H1 (cell line): ENCODE data around the gene GDF9. TPM values are rescaled to one million over a fixed set of nuclear protein-coding genes. Genes with fewer than 3 reads are reported as not detected.

Experiments
- ASH2L ChIP-seq: fragments of 200-600, 300-600 bp; sonication (generic); IDR thresholded peaks from one replicate; pipeline ENCODE4 v1.7.1; 2017; ENCODE audit warnings: low read length
- BACH1 ChIP-seq: IDR thresholded peaks from 2 replicates; pipeline ENCODE4 v1.6.1; 2012; ENCODE audit warnings: low read length, improper control_type of control experiment
- CBX8 ChIP-seq: fragments of 300-800, 300-1000 bp; sonication (generic); IDR thresholded peaks from 2 replicates; pipeline ENCODE4 v1.7.1; 2016; ENCODE audit warnings: low read depth, low read length, borderline replicate concordance
- YY1 ChIP-seq: IDR thresholded peaks from 2 replicates; pipeline ENCODE4 v1.6.1; 2011; ENCODE audit warnings: low read depth, mild to moderate bottlenecking, low read length
- polyA plus RNA-seq, 7 experiments: library from polyadenylated mRNA; depleted of rRNA in 3 of 7; stranded (reverse) in 5 of 7; unstranded in 2 of 7; fragments of >200 nt in 5 of 7; fragments of 200-250 nt in 2 of 7; gene quantifications; 1 replicate in 5 of 7; 2 replicates in 1 of 7; 4 replicates in 1 of 7; pipeline versions ENCODE4 v1.2.1 to v1.2.3, GENCODE V29; 2011 to 2013; ENCODE audit warnings: missing spikeins in 2 of 7, mixed read lengths in 2 of 7
- total RNA-seq: library from RNA; stranded (reverse); fragmentation: NEBNext Ultra II Directional; extraction: Animal tissue kit (Norgen Biotek cat#: 25700); gene quantifications from 2 replicates; pipeline ENCODE4 v1.2.1, GENCODE V29; 2021
- TF ChIP-seq, protein P1 (sequence below): fragments of 300-600 bp; sonication (generic); IDR thresholded peaks from 2 replicates; pipeline ENCODE4 v1.7.1; 2012; ENCODE audit warnings: low read length, moderate library complexity, mild to moderate bottlenecking, inconsistent platforms; ENCODE audit not compliant: insufficient replicate concordance

Gene GDF9
- total and polyA plus RNA-seq, 2 of the 8 experiments (the other 6 are each of a cell fraction or from before 2014, with no cell fraction given), result 0.14 TPM; not detected in 1

DNA sequence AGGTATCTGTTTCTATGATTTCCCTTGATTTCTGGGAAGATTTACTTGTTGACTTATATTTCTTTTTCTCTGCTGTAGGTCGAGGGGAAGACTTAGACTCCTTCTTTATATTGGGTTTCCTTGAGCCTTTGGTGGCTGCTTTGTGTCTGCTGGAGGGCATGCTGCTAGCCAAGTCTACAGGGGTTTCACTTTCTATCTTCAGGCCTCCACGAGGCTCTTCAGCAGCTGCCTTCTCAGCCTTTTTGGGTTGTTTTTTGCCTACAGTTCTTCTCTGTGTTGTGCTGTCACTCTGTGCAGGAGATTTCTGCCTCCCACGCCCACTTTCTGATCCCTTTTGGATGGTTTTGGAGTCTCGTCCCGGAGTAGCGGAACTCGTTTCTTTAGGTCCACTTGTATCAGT is 30.4 kb upstream of the GDF9 start (continued):
- TF ChIP-seq, protein P1, sequence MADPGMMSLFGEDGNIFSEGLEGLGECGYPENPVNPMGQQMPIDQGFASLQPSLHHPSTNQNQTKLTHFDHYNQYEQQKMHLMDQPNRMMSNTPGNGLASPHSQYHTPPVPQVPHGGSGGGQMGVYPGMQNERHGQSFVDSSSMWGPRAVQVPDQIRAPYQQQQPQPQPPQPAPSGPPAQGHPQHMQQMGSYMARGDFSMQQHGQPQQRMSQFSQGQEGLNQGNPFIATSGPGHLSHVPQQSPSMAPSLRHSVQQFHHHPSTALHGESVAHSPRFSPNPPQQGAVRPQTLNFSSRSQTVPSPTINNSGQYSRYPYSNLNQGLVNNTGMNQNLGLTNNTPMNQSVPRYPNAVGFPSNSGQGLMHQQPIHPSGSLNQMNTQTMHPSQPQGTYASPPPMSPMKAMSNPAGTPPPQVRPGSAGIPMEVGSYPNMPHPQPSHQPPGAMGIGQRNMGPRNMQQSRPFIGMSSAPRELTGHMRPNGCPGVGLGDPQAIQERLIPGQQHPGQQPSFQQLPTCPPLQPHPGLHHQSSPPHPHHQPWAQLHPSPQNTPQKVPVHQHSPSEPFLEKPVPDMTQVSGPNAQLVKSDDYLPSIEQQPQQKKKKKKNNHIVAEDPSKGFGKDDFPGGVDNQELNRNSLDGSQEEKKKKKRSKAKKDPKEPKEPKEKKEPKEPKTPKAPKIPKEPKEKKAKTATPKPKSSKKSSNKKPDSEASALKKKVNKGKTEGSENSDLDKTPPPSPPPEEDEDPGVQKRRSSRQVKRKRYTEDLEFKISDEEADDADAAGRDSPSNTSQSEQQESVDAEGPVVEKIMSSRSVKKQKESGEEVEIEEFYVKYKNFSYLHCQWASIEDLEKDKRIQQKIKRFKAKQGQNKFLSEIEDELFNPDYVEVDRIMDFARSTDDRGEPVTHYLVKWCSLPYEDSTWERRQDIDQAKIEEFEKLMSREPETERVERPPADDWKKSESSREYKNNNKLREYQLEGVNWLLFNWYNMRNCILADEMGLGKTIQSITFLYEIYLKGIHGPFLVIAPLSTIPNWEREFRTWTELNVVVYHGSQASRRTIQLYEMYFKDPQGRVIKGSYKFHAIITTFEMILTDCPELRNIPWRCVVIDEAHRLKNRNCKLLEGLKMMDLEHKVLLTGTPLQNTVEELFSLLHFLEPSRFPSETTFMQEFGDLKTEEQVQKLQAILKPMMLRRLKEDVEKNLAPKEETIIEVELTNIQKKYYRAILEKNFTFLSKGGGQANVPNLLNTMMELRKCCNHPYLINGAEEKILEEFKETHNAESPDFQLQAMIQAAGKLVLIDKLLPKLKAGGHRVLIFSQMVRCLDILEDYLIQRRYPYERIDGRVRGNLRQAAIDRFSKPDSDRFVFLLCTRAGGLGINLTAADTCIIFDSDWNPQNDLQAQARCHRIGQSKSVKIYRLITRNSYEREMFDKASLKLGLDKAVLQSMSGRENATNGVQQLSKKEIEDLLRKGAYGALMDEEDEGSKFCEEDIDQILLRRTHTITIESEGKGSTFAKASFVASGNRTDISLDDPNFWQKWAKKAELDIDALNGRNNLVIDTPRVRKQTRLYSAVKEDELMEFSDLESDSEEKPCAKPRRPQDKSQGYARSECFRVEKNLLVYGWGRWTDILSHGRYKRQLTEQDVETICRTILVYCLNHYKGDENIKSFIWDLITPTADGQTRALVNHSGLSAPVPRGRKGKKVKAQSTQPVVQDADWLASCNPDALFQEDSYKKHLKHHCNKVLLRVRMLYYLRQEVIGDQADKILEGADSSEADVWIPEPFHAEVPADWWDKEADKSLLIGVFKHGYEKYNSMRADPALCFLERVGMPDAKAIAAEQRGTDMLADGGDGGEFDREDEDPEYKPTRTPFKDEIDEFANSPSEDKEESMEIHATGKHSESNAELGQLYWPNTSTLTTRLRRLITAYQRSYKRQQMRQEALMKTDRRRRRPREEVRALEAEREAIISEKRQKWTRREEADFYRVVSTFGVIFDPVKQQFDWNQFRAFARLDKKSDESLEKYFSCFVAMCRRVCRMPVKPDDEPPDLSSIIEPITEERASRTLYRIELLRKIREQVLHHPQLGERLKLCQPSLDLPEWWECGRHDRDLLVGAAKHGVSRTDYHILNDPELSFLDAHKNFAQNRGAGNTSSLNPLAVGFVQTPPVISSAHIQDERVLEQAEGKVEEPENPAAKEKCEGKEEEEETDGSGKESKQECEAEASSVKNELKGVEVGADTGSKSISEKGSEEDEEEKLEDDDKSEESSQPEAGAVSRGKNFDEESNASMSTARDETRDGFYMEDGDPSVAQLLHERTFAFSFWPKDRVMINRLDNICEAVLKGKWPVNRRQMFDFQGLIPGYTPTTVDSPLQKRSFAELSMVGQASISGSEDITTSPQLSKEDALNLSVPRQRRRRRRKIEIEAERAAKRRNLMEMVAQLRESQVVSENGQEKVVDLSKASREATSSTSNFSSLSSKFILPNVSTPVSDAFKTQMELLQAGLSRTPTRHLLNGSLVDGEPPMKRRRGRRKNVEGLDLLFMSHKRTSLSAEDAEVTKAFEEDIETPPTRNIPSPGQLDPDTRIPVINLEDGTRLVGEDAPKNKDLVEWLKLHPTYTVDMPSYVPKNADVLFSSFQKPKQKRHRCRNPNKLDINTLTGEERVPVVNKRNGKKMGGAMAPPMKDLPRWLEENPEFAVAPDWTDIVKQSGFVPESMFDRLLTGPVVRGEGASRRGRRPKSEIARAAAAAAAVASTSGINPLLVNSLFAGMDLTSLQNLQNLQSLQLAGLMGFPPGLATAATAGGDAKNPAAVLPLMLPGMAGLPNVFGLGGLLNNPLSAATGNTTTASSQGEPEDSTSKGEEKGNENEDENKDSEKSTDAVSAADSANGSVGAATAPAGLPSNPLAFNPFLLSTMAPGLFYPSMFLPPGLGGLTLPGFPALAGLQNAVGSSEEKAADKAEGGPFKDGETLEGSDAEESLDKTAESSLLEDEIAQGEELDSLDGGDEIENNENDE, result no peak
- TF ChIP-seq BACH1 (no peak), CBX8 (no peak), ASH2L (no peak), YY1 (no peak)
